K562 (cell line): ENCODE data around the gene ANKRD11. TPM values are rescaled to one million over a fixed set of nuclear protein-coding genes. Genes with fewer than 3 reads are reported as not detected.

ENCODE experiments used
- CBFA2T3 ChIP-seq: fragments of 450-650 bp; IDR thresholded peaks from 2 replicates; pipeline ENCODE4 v1.6.1; 2017
- CC2D1A ChIP-seq: fragments of 450-650 bp; IDR thresholded peaks from 2 replicates; pipeline ENCODE4 v1.6.1; 2017; ENCODE audit warnings: mild to moderate bottlenecking
- DDX20 ChIP-seq: fragments of 450-650 bp; IDR thresholded peaks from 2 replicates; pipeline ENCODE4 v1.6.1; 2016; ENCODE audit warnings: missing genetic modification characterization, low read depth, mild to moderate bottlenecking, missing compliant biosample characterization, moderate library complexity
- DPF2 ChIP-seq: fragments of 450-650 bp; IDR thresholded peaks from 2 replicates; pipeline ENCODE4 v1.6.1; 2016
- FOSL1 ChIP-seq: fragments of 200-800 bp; sonication (Bioruptor generic); conservative IDR thresholded peaks from 2 replicates; pipeline ENCODE4 v1.6.1; 2016; ENCODE audit warnings: missing genetic modification characterization, missing compliant biosample characterization
- FOXK2 ChIP-seq, 2 experiments: fragments of 450-650 bp; IDR thresholded peaks in 1 of 2; conservative IDR thresholded peaks in 1 of 2; 2 replicates each; pipeline ENCODE4 v1.6.1; 2016; ENCODE audit warnings: low read depth in 2 of 2, mild to moderate bottlenecking in 1 of 2
- HDAC1 ChIP-seq, 2 experiments: fragments of 450-650 bp; IDR thresholded peaks; 2 replicates each; pipeline ENCODE4 v1.6.1; 2016 to 2017; ENCODE audit warnings: inconsistent platforms in 1 of 2, mild to moderate bottlenecking in 1 of 2, moderate library complexity in 1 of 2
- HMG20A ChIP-seq: fragments of 450-650 bp; formaldehyde crosslinking; conservative IDR thresholded peaks from 2 replicates; pipeline ENCODE4 v1.4.0; 2020; ENCODE audit warnings: mild to moderate bottlenecking, mixed read lengths
- JUND ChIP-seq, 2 experiments: IDR thresholded peaks; 2 replicates in 1 of 2; 3 replicates in 1 of 2; pipeline ENCODE4 v1.6.1; 2011; ENCODE audit warnings: borderline replicate concordance in 2 of 2, low read depth in 2 of 2, low read length in 2 of 2, improper control_type of control experiment in 1 of 2, missing biosample characterization in 1 of 2, missing genetic modification characterization in 1 of 2, missing genetic modification reagents in 1 of 2
- KDM1A ChIP-seq, 2 experiments: fragments of 450-650 bp; IDR thresholded peaks; 2 replicates each; pipeline ENCODE4 v1.6.1; 2016; ENCODE audit warnings: mild to moderate bottlenecking in 2 of 2
- KLF16 ChIP-seq: IDR thresholded peaks from 2 replicates; pipeline ENCODE4 v1.6.1; 2016; ENCODE audit warnings: antibody characterized with exemption
- MAZ ChIP-seq, 2 experiments: fragments of 450-650 bp in 1 of 2; sonication (generic) in 1 of 2; formaldehyde crosslinking; IDR thresholded peaks in 1 of 2; conservative IDR thresholded peaks in 1 of 2; 2 replicates each; pipeline versions ENCODE4 v1.4.0 to v1.5.0; 2020; ENCODE audit warnings: mild to moderate bottlenecking in 1 of 2, missing genetic modification reagents in 1 of 2
- MEF2A ChIP-seq: IDR thresholded peaks from 2 replicates; pipeline ENCODE4 v1.6.1; 2011; ENCODE audit warnings: low read depth, mild to moderate bottlenecking, low read length, moderate library complexity; ENCODE audit not compliant: control insufficient read depth
- MXI1 ChIP-seq: IDR thresholded peaks from 2 replicates; pipeline ENCODE4 v1.6.1; 2011; ENCODE audit warnings: low read depth, mild to moderate bottlenecking, improper control_type of control experiment, low read length
- NFE2L1 ChIP-seq: fragments of 450-650 bp; IDR thresholded peaks from 2 replicates; pipeline ENCODE4 v1.6.1; 2016; ENCODE audit warnings: missing genetic modification characterization, low read depth, mild to moderate bottlenecking, missing compliant biosample characterization, moderate library complexity, borderline replicate concordance
- PML ChIP-seq: IDR thresholded peaks from 2 replicates; pipeline ENCODE4 v1.6.1; 2012; ENCODE audit warnings: low read length, inconsistent platforms
- RBM25 ChIP-seq: fragments of 200-400 bp; formaldehyde crosslinking; IDR thresholded peaks from 2 replicates; pipeline ENCODE4 v1.6.1; 2018; ENCODE audit warnings: low read length, low read depth, moderate library complexity; ENCODE audit not compliant: severe bottlenecking
- RFX5 ChIP-seq: IDR thresholded peaks from 2 replicates; pipeline ENCODE4 v1.6.1; 2011; ENCODE audit warnings: low read depth, mild to moderate bottlenecking, improper control_type of control experiment, low read length
- SLC30A9 ChIP-seq: fragments of 250-450 bp; sonication (Bioruptor Pico); IDR thresholded peaks from 2 replicates; pipeline ENCODE4 v1.8.0; 2022; ENCODE audit warnings: mild to moderate bottlenecking, moderate library complexity
- SMARCE1 ChIP-seq: fragments of 450-650 bp; IDR thresholded peaks from 2 replicates; pipeline ENCODE4 v1.7.1; 2016; ENCODE audit warnings: mild to moderate bottlenecking
- SOX6 ChIP-seq: fragments of 450-650 bp; IDR thresholded peaks from 2 replicates; pipeline ENCODE4 v1.6.1; 2014; ENCODE audit warnings: mild to moderate bottlenecking
- TEAD4 ChIP-seq, 2 experiments: sonication (generic) in 1 of 2; formaldehyde crosslinking in 1 of 2; IDR thresholded peaks; 2 replicates each; pipeline versions ENCODE4 v1.6.1 to v1.8.0; 2012 to 2022; ENCODE audit warnings: borderline replicate concordance in 1 of 2, inconsistent platforms in 1 of 2, low read length in 1 of 2, mild to moderate bottlenecking in 1 of 2, missing genetic modification reagents in 1 of 2
- ZKSCAN8 ChIP-seq: fragments of 200-800 bp; sonication (Bioruptor generic); IDR thresholded peaks from 2 replicates; pipeline ENCODE4 v1.6.1; 2016; ENCODE audit warnings: missing genetic modification characterization, missing compliant biosample characterization
- ZNF280B ChIP-seq: fragments of 250-450 bp; sonication (Bioruptor Pico); IDR thresholded peaks from 2 replicates; pipeline ENCODE4 v1.5.1; 2021; ENCODE audit warnings: mild to moderate bottlenecking
- ZNF347 ChIP-seq: fragments of 450-650 bp; formaldehyde crosslinking; IDR thresholded peaks from 2 replicates; pipeline ENCODE4 v1.4.0; 2020; ENCODE audit warnings: low read depth, mild to moderate bottlenecking, moderate library complexity
- ZNF696 ChIP-seq: fragments of 250-450 bp; sonication (Bioruptor Pico); conservative IDR thresholded peaks from 2 replicates; pipeline ENCODE4 v1.4.0; 2020; ENCODE audit warnings: mild to moderate bottlenecking, moderate library complexity
- ZNF79 ChIP-seq: fragments of 250-450 bp; sonication (Bioruptor Pico); IDR thresholded peaks from 2 replicates; pipeline ENCODE4 v1.4.0; 2020; ENCODE audit warnings: low read depth, mild to moderate bottlenecking, moderate library complexity
- polyA plus RNA-seq, 8 experiments: library from polyadenylated mRNA; depleted of rRNA in 4 of 8; stranded (reverse) in 5 of 8; unstranded in 3 of 8; fragments of >200 nt; fragmentation: Nextera tagmentation in 2 of 8; fragmentation: Illumina TruSeq in 1 of 8; extraction: Ambion mirVana in 2 of 8; extraction: Trizol in 1 of 8; gene quantifications; 2 replicates each; pipeline versions ENCODE4 v1.2.1 to v1.2.3, GENCODE V29; 2011 to 2014; ENCODE audit warnings: inconsistent platforms in 1 of 8, missing spikeins in 1 of 8
- total RNA-seq, 7 experiments: library from RNA; depleted of rRNA in 6 of 7; stranded (reverse); fragments of >200 nt in 6 of 7; fragmentation: Illumina TruSeq in 2 of 7; extraction: Trizol in 2 of 7; gene quantifications; 2 replicates each; pipeline versions ENCODE4 v1.2.1 to v1.2.3, GENCODE V29; 2011 to 2021; ENCODE audit warnings: low replicate concordance in 1 of 7
- TF ChIP-seq, protein P1 (sequence below): fragments of 150-350 bp; conservative IDR thresholded peaks from 2 replicates; pipeline ENCODE4 v1.6.1; 2014; ENCODE audit warnings: low read length

ANKRD11 gene
- total and polyA plus RNA-seq, 9 of the 15 experiments (the other 6 are each of a cell fraction or from before 2014, with no cell fraction given), result 4.7 to 126 (median 31.7) TPM

- TF ChIP-seq MEF2A (no peak), JUND (IDR thresholded peaks at IDR 0.05; ENCODE audit: borderline replicate concordance, low read depth, low read length) (peak; percentile 61), JUND (tag; IDR thresholded peaks at IDR 0.05; ENCODE audit: borderline replicate concordance, low read depth, low read length) (no peak), ZNF280B (no peak), HDAC1 (IDR thresholded peaks at IDR 0.05) (peak in 1 of 2 experiments; percentile 68; a peak in 2 of 4 replicates), KLF16 (peak; percentile 60; the same call in 1 of the 2 replicates), ZNF347 (CRISPR knock-in tag) (no peak), TEAD4 (IDR thresholded peaks at IDR 0.05; ENCODE audit: low read length) (peak; percentile 82), TEAD4 (CRISPR knock-in tag; IDR thresholded peaks at IDR 0.05; ENCODE audit: borderline replicate concordance) (no peak), HMG20A (CRISPR knock-in tag) (no peak), DPF2 (peak; percentile 91), ZNF696 (CRISPR knock-in tag) (no peak), SMARCE1 (peak; percentile 62; the same call in 1 of the 2 replicates), CBFA2T3 (peak; percentile 90), SLC30A9 (CRISPR knock-in tag) (no peak), SOX6 (peak; percentile 55), ZNF79 (CRISPR knock-in tag) (no peak), RFX5 (no peak), PML (peak; percentile 59), DDX20 (tag) (no peak), MXI1 (no peak), FOXK2 (conservative IDR thresholded peaks at IDR 0.05 in 1 of 2, IDR thresholded peaks at IDR 0.05 in 1 of 2; ENCODE audit: low read depth in 2 of 2) (peak; percentile 75), FOSL1 (peak; percentile 52), CC2D1A (peak; percentile 49; the same call in 1 of the 2 replicates), KDM1A (IDR thresholded peaks at IDR 0.05) (peak; percentile 81 to 84), ZKSCAN8 (CRISPR knock-in tag) (no peak), NFE2L1 (tag) (no peak), RBM25 (no peak), MAZ (CRISPR knock-in tag; conservative IDR thresholded peaks at IDR 0.05 in 1 of 2, IDR thresholded peaks at IDR 0.05 in 1 of 2) (no peak)
- TF ChIP-seq, protein P1, sequence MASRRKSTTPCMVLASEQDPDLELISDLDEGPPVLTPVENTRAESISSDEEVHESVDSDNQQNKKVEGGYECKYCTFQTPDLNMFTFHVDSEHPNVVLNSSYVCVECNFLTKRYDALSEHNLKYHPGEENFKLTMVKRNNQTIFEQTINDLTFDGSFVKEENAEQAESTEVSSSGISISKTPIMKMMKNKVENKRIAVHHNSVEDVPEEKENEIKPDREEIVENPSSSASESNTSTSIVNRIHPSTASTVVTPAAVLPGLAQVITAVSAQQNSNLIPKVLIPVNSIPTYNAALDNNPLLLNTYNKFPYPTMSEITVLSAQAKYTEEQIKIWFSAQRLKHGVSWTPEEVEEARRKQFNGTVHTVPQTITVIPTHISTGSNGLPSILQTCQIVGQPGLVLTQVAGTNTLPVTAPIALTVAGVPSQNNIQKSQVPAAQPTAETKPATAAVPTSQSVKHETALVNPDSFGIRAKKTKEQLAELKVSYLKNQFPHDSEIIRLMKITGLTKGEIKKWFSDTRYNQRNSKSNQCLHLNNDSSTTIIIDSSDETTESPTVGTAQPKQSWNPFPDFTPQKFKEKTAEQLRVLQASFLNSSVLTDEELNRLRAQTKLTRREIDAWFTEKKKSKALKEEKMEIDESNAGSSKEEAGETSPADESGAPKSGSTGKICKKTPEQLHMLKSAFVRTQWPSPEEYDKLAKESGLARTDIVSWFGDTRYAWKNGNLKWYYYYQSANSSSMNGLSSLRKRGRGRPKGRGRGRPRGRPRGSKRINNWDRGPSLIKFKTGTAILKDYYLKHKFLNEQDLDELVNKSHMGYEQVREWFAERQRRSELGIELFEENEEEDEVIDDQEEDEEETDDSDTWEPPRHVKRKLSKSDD, result no peak
Measured at GRCh38 chr16:89219365-89219764, 271.0 kb downstream of the ANKRD11 start (continued).
